IPS-15b (cell line): ENCODE data around the gene SHMT2.
A peak's percentile ranks its signal among the peaks of the same experiment; 100 is the strongest.

Source experiments
- H3K27me3 ChIP-seq: one replicate; pipeline ENCODE4 v1.6.1; 2013; ENCODE audit warnings: low read length; ENCODE audit not compliant: control insufficient read depth, insufficient read depth
- H3K36me3 ChIP-seq: one replicate; pipeline ENCODE4 v1.6.1; 2013; ENCODE audit warnings: low read length; ENCODE audit not compliant: control insufficient read depth, insufficient read depth
- H3K4me1 ChIP-seq: one replicate; pipeline ENCODE4 v1.6.1; 2013; ENCODE audit warnings: mild to moderate bottlenecking, low read length; ENCODE audit not compliant: control insufficient read depth, insufficient read depth
- H3K4me3 ChIP-seq: one replicate; pipeline ENCODE4 v1.5.1; 2013; ENCODE audit warnings: low read depth, low read length
- H3K9ac ChIP-seq: one replicate; pipeline ENCODE4 v1.6.1; 2013; ENCODE audit warnings: low read depth, mild to moderate bottlenecking, low read length
- H3K9me3 ChIP-seq: one replicate; pipeline ENCODE4 v1.6.1; 2013; ENCODE audit warnings: mild to moderate bottlenecking, low read length; ENCODE audit not compliant: control insufficient read depth, insufficient read depth

SHMT2 gene

GRCh38 chr12:57234233-57234570 is 4.7 kb downstream of the SHMT2 start:
- no peaks in the 10 kb centered on the region for H3K9me3 ChIP-seq
- H3K9ac ChIP-seq: no peak overlapping the region
- peaks cover 8% of the 10 kb centered on the region for H3K4me1 ChIP-seq
- H3K27me3 ChIP-seq: peaks cover 51% of the 10 kb centered on the region
- H3K4me3 ChIP-seq: no peak overlapping the region
- peaks cover 32% of the 10 kb centered on the region for H3K36me3 ChIP-seq

GRCh38 chr12:57234571-57235016 is 5.1 kb downstream of the SHMT2 start:
- H3K9me3 ChIP-seq: no peaks in the 10 kb centered on the region
- H3K4me1 ChIP-seq: peaks cover 8% of the 10 kb centered on the region
- H3K27me3 ChIP-seq: peaks cover 54% of the 10 kb centered on the region
- H3K4me3 ChIP-seq: no peak overlapping the region
- peaks cover 32% of the 10 kb centered on the region for H3K36me3 ChIP-seq
- H3K9ac ChIP-seq: no peak overlapping the region

- Histone ChIP-seq H3K4me1 (peaks cover 10% of the 10 kb centered on the region), H3K27me3 (peaks cover 60% of the 10 kb centered on the region), H3K9me3 (no peaks in the 10 kb centered on the region), H3K9ac (no peak overlapping the region), H3K36me3 (peaks cover 32% of the 10 kb centered on the region), H3K4me3 (peak overlapping the region; percentile 5)
These were observed 5.7 kb downstream of the SHMT2 start for GRCh38 chr12:57235017-57235727.

GRCh38 chr12:57235728-57236131 is 6.2 kb downstream of the SHMT2 start:
- Histone ChIP-seq H3K36me3 (peaks cover 32% of the 10 kb centered on the region), H3K9ac (no peak overlapping the region), H3K4me1 (peaks cover 9% of the 10 kb centered on the region), H3K27me3 (peaks cover 66% of the 10 kb centered on the region), H3K9me3 (no peaks in the 10 kb centered on the region), H3K4me3 (peak overlapping the region; percentile 71)

GRCh38 chr12:57236201-57236924 is 6.9 kb downstream of the SHMT2 start:
- H3K9me3 ChIP-seq: no peaks in the 10 kb centered on the region
- peaks cover 12% of the 10 kb centered on the region for H3K4me1 ChIP-seq
- H3K9ac ChIP-seq: no peak overlapping the region
- H3K4me3 ChIP-seq: peak overlapping the region; percentile 71
- H3K36me3 ChIP-seq: peaks cover 32% of the 10 kb centered on the region
- peaks cover 72% of the 10 kb centered on the region for H3K27me3 ChIP-seq

- Histone ChIP-seq H3K36me3 (peaks cover 25% of the 10 kb centered on the region), H3K27me3 (peaks cover 79% of the 10 kb centered on the region), H3K4me3 (peak overlapping the region; percentile 71), H3K9me3 (no peaks in the 10 kb centered on the region), H3K9ac (no peak overlapping the region), H3K4me1 (peaks cover 12% of the 10 kb centered on the region)
These were observed 7.5 kb downstream of the SHMT2 start for GRCh38 chr12:57236925-57237595.

- Histone ChIP-seq H3K27me3 (peaks cover 84% of the 10 kb centered on the region), H3K4me3 (peak overlapping the region; percentile 71), H3K9ac (no peak overlapping the region), H3K36me3 (peaks cover 20% of the 10 kb centered on the region), H3K9me3 (no peaks in the 10 kb centered on the region), H3K4me1 (peaks cover 12% of the 10 kb centered on the region)
These were observed 8.1 kb downstream of the SHMT2 start for GRCh38 chr12:57237596-57237931.

- Histone ChIP-seq H3K9ac (no peak overlapping the region), H3K4me3 (peak overlapping the region; percentile 71), H3K36me3 (peaks cover 14% of the 10 kb centered on the region), H3K4me1 (peaks cover 12% of the 10 kb centered on the region), H3K9me3 (no peaks in the 10 kb centered on the region), H3K27me3 (peaks cover 84% of the 10 kb centered on the region)
These were observed 8.7 kb downstream of the SHMT2 start for GRCh38 chr12:57237932-57238853.

- Histone ChIP-seq H3K4me1 (peaks cover 14% of the 10 kb centered on the region), H3K27me3 (peaks cover 81% of the 10 kb centered on the region)
These were observed 9.5 kb downstream of the SHMT2 start for GRCh38 chr12:57238854-57239554.

GRCh38 chr12:57239587-57240065 is 10.1 kb downstream of the SHMT2 start:
- H3K9ac ChIP-seq: no peak overlapping the region
- H3K36me3 ChIP-seq: no peaks in the 10 kb centered on the region
- H3K4me3 ChIP-seq: peak overlapping the region; percentile 49
- H3K9me3 ChIP-seq: no peaks in the 10 kb centered on the region
- H3K27me3 ChIP-seq: peaks cover 83% of the 10 kb centered on the region
- H3K4me1 ChIP-seq: peaks cover 16% of the 10 kb centered on the region

More at GRCh38 chr12:57238854-57239554, 9.5 kb downstream of the SHMT2 start:
- H3K4me3 ChIP-seq: peak overlapping the region; percentile 71
- H3K9ac ChIP-seq: no peak overlapping the region
- peaks cover 6% of the 10 kb centered on the region for H3K36me3 ChIP-seq
- no peaks in the 10 kb centered on the region for H3K9me3 ChIP-seq
